BLaER1 treated with 17β-estradiol and CSF1 and Interleukin-3, amounts not matched to agents 10 nM and 100 nM (cell line): Measurements from ENCODE around the gene TGFBR3.

Experiments used
- H3K27ac ChIP-seq, 11 experiments: shearing (Covaris generic); formaldehyde crosslinking; 2 replicates each; pipeline ENCODE4 v1.8.1; 2022
- H3K27me3 ChIP-seq, 11 experiments: shearing (Covaris generic); formaldehyde crosslinking; 2 replicates each; pipeline ENCODE4 v1.8.1; 2022
- H3K36me3 ChIP-seq, 11 experiments: shearing (Covaris generic); formaldehyde crosslinking; 2 replicates each; pipeline ENCODE4 v1.8.1; 2022
- H3K4me1 ChIP-seq, 10 experiments: shearing (Covaris generic); formaldehyde crosslinking; 2 replicates each; pipeline ENCODE4 v1.8.1; 2022
- H3K4me2 ChIP-seq, 11 experiments: shearing (Covaris generic); formaldehyde crosslinking; 2 replicates each; pipeline ENCODE4 v1.8.1; 2022
- H3K4me3 ChIP-seq, 10 experiments: shearing (Covaris generic); formaldehyde crosslinking; 2 replicates each; pipeline ENCODE4 v1.8.1; 2022
- H3K9ac ChIP-seq, 11 experiments: shearing (Covaris generic); formaldehyde crosslinking; 2 replicates each; pipeline ENCODE4 v1.8.1; 2022
- H3K9me3 ChIP-seq, 11 experiments: shearing (Covaris generic); formaldehyde crosslinking; replicated peaks in 1 of 11; 2 replicates each; pipeline ENCODE4 v1.8.1; 2022
- H4K20me1 ChIP-seq, 11 experiments: shearing (Covaris generic); formaldehyde crosslinking; 2 replicates each; pipeline ENCODE4 v1.8.1; 2022
- Cebpa-rat ChIP-seq, 11 experiments: shearing (Covaris generic); IDR thresholded peaks; 2 replicates each; pipeline ENCODE4 v1.8.1; 2022

TGFBR3 gene

DNA sequence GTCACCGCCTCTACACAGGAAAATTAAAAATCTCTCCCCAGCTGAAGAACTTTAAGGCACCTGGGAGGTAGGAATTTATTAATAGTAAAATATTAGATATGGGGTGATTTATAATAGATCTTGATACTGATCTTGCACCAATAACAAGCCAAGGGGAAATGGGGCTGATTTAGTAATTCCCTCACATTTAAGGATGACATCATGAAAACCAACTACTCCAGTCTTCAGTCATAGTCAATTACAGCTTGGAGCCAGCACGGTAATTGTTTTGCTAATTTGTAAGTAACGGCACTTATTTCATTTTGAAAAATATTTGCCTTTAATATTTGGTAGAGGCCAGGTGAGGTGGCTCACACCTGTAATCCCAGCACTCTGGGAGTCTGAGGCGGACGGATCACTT is 92.8 kb downstream of the TGFBR3 start:
- H3K9ac ChIP-seq = no peak overlapping the region
- H3K27me3 ChIP-seq = no peaks in the 10 kb centered on the region
- no peak overlapping the region for H3K27ac ChIP-seq
- H3K4me3 ChIP-seq = no peak overlapping the region
- peaks cover 0 to 11% (median 7%) of the 10 kb centered on the region in 11 experiments; a peak in 9 of 22 replicates for H3K9me3 ChIP-seq
- no peak for TF ChIP-seq Cebpa-rat (IDR thresholded peaks at IDR 0.05)
- peaks cover 43 to 57% (median 50%) of the 10 kb centered on the region in 10 experiments for H3K4me1 ChIP-seq
- H4K20me1 ChIP-seq = no peaks in the 10 kb centered on the region
- H3K4me2 ChIP-seq = peak overlapping the region in 2 of 11 experiments; percentile 45 to 60; a peak in 1 of 22 replicates
- H3K36me3 ChIP-seq = peaks cover 0 to 4% (median 0%) of the 10 kb centered on the region in 11 experiments; a peak in 1 of 22 replicates

DNA sequence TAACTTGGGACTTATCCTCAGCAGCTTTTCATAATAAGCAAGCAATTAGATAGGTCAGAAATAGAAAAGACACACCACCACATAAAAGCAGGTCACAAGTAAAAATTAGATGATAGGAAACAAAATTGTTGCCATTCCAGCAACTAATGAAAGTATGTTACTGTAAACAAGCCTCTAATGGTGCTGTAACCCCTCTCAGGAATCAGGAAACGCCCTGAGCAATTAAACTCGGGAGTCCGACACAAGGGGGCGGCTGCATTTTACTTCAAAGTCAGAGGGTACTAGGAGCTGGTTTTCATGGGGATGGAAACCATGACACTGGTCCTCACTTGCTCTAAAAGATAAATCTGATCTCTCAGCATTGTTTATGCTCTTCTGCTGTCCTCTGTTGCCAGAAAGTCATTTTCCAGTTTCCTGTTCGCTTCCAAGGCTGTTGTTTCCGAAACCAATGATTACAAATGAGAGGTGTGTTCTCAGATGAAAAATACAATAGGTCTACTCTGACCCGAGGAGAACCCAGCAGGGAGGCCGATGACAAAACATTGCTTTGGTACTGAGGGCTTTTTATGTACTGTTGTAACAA is 93.4 kb downstream of the TGFBR3 start:
- H3K27ac ChIP-seq = no peak overlapping the region
- H3K9ac ChIP-seq = no peak overlapping the region
- H4K20me1 ChIP-seq = no peaks in the 10 kb centered on the region
- TF ChIP-seq Cebpa-rat (IDR thresholded peaks at IDR 0.05) = no peak
- no peaks in the 10 kb centered on the region for H3K27me3 ChIP-seq
- H3K36me3 ChIP-seq = peaks cover 0 to 4% (median 0%) of the 10 kb centered on the region in 11 experiments; a peak in 1 of 22 replicates
- H3K9me3 ChIP-seq = peaks cover 0 to 11% (median 7%) of the 10 kb centered on the region in 11 experiments; a peak in 9 of 22 replicates
- peak overlapping the region in 10 of 11 experiments; percentile 39 to 78 (median 50); a peak in 20 of 22 replicates for H3K4me2 ChIP-seq
- H3K4me3 ChIP-seq = no peak overlapping the region
- peaks cover 37 to 61% (median 53%) of the 10 kb centered on the region in 10 experiments for H3K4me1 ChIP-seq

DNA sequence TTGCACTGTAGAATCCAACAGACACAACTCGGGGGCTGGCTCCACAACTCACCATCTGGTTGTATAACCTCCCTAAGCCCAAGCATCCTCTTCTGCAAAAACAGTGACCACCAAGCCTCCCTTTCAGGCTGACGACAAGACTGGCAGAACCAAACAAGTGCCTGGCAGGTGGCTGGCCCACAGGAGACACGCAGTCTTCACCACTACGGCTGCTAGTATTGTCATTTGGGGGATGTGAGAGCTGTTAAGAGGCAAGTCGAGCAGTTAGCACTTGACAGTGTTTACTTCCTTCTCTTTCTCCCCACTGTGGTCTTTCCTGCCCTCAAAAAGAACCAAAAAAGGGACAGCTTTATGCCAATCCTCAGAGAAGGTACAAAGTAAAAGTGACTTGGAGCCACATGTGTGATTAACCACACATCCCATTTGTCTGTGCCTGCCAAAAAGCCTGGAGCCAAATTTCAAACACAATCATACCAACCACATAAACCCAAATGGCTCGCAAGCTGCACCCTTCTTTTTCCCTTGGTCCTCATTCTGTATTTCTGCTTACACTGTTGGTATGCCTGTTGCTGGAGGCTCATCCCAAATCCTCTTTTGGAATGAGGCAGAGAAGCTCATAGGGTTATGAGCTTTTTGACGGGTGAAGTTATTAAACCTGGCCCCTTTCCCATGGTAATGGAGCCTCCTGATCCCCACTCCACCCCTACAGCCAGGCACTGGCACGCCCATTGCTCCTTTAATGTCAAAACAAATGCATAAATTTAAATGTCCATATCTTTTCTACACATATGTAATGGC is 94.1 kb downstream of the TGFBR3 start:
- H3K9ac ChIP-seq = no peak overlapping the region
- no peaks in the 10 kb centered on the region for H4K20me1 ChIP-seq
- H3K36me3 ChIP-seq = 0 out of 22 replicates have a peak, but pooled peaks cover 0 to 4% (median 0%) of the 10 kb centered on the region in 11 experiments
- no peak overlapping the region for H3K4me3 ChIP-seq
- H3K27ac ChIP-seq = no peak overlapping the region; a peak in 1 of 22 replicates
- H3K9me3 ChIP-seq = peaks cover 0 to 11% (median 7%) of the 10 kb centered on the region in 11 experiments; a peak in 9 of 22 replicates
- no peaks in the 10 kb centered on the region for H3K27me3 ChIP-seq
- H3K4me1 ChIP-seq = peaks cover 32 to 64% (median 55%) of the 10 kb centered on the region in 10 experiments
- no peak for TF ChIP-seq Cebpa-rat (IDR thresholded peaks at IDR 0.05)
- peak overlapping the region; percentile 39 to 78 (median 49) for H3K4me2 ChIP-seq

DNA sequence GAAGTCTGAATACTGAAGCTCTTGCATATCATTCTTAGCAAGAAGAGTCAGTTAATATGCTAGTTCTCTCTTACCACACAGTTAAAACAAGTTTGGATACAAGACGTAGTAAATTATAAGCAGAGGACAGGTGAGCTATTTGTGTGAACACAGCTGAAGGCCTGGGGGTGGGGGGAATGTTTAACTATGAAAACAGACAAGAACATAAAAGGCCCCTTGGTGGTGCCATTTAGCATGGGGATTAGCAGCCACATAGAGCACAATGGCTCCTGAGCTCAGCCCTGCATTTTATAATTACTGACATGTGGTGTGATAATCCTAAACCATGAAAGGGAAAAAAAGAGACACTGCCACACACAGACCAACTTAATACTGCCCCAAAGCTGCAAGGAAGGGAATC is 94.8 kb downstream of the TGFBR3 start:
- H3K4me3 ChIP-seq = no peak overlapping the region
- H3K27me3 ChIP-seq = no peaks in the 10 kb centered on the region
- peaks cover 29 to 64% (median 55%) of the 10 kb centered on the region in 10 experiments for H3K4me1 ChIP-seq
- H3K9me3 ChIP-seq = peaks cover 0 to 13% (median 7%) of the 10 kb centered on the region in 11 experiments; a peak in 9 of 22 replicates
- no peak for TF ChIP-seq Cebpa-rat (IDR thresholded peaks at IDR 0.05)
- no peaks in the 10 kb centered on the region for H4K20me1 ChIP-seq
- 0 out of 22 replicates have a peak, but pooled peaks cover 0 to 4% (median 0%) of the 10 kb centered on the region in 11 experiments for H3K36me3 ChIP-seq
- peak overlapping the region; percentile 39 to 78 (median 49); a peak in 19 of 22 replicates for H3K4me2 ChIP-seq
- no peak overlapping the region for H3K27ac ChIP-seq
- H3K9ac ChIP-seq = no peak overlapping the region

DNA sequence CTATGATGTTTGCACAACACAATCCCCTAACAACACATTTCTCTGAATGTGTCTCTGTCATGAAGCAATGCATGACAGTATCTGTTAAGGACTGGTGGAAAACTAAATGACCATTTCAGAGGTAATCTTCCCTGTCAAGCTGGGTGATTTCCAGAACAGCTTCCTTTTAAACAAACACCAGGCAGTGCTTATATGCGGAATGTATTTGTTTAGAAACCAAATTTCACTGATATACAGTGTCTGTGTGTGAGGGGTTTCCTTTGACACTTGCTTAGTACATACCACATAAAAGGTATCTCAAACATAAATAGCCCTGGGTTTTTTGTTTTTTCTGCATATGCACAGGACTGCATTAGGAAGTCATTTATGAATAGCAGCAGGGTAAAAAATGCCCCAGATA is 95.6 kb downstream of the TGFBR3 start:
- TF ChIP-seq Cebpa-rat (IDR thresholded peaks at IDR 0.05) = no peak
- peak overlapping the region in 8 of 11 experiments; percentile 45 to 78 (median 55); a peak in 16 of 22 replicates for H3K4me2 ChIP-seq
- no peak overlapping the region for H3K27ac ChIP-seq
- no peaks in the 10 kb centered on the region for H4K20me1 ChIP-seq
- no peaks in the 10 kb centered on the region for H3K27me3 ChIP-seq
- peaks cover 0 to 18% (median 7%) of the 10 kb centered on the region in 11 experiments; a peak in 11 of 22 replicates for H3K9me3 ChIP-seq
- 0 out of 22 replicates have a peak, but pooled peaks cover 0 to 4% (median 0%) of the 10 kb centered on the region in 11 experiments for H3K36me3 ChIP-seq
- H3K9ac ChIP-seq = no peak overlapping the region
- H3K4me1 ChIP-seq = peaks cover 22 to 59% (median 55%) of the 10 kb centered on the region in 10 experiments
- no peak overlapping the region; a peak in 1 of 20 replicates for H3K4me3 ChIP-seq

DNA sequence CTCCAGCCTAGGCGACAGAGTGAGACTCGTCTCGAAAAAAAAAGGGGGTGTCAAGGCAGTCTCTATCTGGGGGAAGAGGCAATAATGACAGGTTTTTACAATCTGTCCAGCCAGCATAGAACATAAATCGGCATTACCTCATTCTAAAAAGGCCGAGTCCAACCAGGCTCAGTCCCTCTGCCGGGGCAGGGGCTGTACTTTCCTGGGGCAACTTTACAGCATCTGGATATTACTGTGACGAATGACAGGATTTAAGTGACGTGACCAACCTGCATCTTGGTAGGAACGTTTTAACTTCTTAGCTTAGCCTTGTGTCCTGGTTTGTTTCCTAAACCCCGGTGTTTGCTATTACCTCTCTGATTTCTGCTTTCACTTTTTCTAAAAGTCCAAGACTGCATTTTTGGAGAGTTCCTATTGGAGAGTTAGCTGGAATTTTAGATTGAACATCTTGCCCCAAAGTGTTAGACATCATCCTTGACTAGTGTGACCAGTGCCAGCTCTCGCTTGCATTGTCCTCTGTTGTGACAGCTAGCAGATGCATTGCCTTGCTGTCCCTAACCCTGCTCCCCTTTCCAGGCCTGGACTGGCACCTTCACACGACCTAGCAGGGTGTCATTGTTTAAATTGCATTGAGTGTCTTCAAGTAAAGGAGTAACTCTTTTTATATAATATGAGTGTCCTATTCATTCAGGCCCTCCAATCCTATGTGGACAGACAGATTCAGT is 96.5 kb downstream of the TGFBR3 start:
- no peak overlapping the region for H3K4me3 ChIP-seq
- H3K27ac ChIP-seq = no peak overlapping the region
- H3K9me3 ChIP-seq = peaks cover 0 to 16% (median 5%) of the 10 kb centered on the region in 11 experiments; a peak in 11 of 22 replicates
- peaks cover 14 to 58% (median 54%) of the 10 kb centered on the region in 10 experiments for H3K4me1 ChIP-seq
- no peak overlapping the region for H3K9ac ChIP-seq
- H3K4me2 ChIP-seq = peak overlapping the region in 8 of 11 experiments; percentile 45 to 78 (median 55); a peak in 14 of 22 replicates
- H4K20me1 ChIP-seq = no peaks in the 10 kb centered on the region
- no peaks in the 10 kb centered on the region for H3K27me3 ChIP-seq
- no peak for TF ChIP-seq Cebpa-rat (IDR thresholded peaks at IDR 0.05)
- H3K36me3 ChIP-seq = no peaks in the 10 kb centered on the region

DNA sequence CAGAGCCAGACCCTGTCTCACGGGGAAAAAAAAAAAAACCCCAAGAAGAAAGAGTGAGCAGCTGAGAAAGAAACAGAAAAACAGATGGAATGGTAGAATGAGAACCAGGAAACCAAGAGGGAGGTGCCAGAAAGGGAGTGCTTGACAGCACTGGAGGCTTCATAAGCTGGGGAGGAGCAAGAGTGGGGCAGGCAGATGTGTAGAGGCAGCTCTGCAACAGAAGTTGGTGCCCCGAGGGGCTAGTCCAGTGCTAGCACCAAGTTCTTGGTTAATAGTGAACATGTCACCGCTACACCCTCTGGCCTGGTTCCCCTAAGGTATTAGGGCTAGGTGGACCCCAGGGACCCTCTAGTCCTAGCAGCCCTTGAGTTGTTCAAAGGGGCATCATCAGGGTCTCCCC is 98.0 kb downstream of the TGFBR3 start:
- no peaks in the 10 kb centered on the region for H3K27me3 ChIP-seq
- H3K4me3 ChIP-seq = no peak overlapping the region
- peaks cover 16 to 58% (median 54%) of the 10 kb centered on the region in 10 experiments for H3K4me1 ChIP-seq
- H3K9me3 ChIP-seq = peaks cover 0 to 11% (median 4%) of the 10 kb centered on the region in 11 experiments; a peak in 7 of 22 replicates
- no peak overlapping the region for H3K9ac ChIP-seq
- no peak overlapping the region for H3K27ac ChIP-seq
- peak overlapping the region in 8 of 11 experiments; percentile 27 to 78 (median 46); a peak in 14 of 22 replicates for H3K4me2 ChIP-seq
- H4K20me1 ChIP-seq = no peaks in the 10 kb centered on the region
- peaks cover 0 to 6% (median 0%) of the 10 kb centered on the region in 11 experiments; a peak in 1 of 22 replicates for H3K36me3 ChIP-seq
- TF ChIP-seq Cebpa-rat (IDR thresholded peaks at IDR 0.05) = no peak

DNA sequence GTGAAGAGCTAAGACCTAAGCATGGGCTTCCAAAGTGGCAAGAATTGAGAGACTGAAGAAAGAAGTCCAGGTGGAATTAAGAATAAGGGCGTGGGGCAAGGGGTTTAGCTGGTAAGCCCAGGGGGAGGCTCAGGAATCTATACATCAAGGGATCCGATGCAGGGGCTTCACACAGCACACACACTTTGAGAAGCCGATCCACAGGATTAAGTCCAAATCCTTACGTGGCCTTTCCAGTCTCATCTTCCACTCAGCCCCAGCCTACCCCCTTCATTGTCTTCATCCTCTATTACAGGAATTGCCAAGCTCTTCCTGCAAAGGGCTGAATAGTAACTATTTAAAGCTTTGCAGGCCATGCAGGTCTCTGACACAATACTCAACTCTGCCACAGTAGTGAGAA is 101.3 kb downstream of the TGFBR3 start:
- H3K4me1 ChIP-seq = peaks cover 9 to 26% (median 21%) of the 10 kb centered on the region in 10 experiments; a peak in 18 of 20 replicates
- H3K9ac ChIP-seq = no peak overlapping the region
- TF ChIP-seq Cebpa-rat (IDR thresholded peaks at IDR 0.05) = no peak

More for the DNA sequence above, 101.3 kb downstream of the TGFBR3 start:
- Histone ChIP-seq H3K9me3 (peaks cover 0 to 11% (median 4%) of the 10 kb centered on the region in 11 experiments; a peak in 7 of 22 replicates), H3K27ac (no peak overlapping the region), H3K4me2 (peak overlapping the region in 2 of 11 experiments; percentile 39 to 40; a peak in 4 of 22 replicates), H3K27me3 (no peaks in the 10 kb centered on the region), H4K20me1 (no peaks in the 10 kb centered on the region), H3K4me3 (no peak overlapping the region), H3K36me3 (peaks cover 0 to 13% (median 0%) of the 10 kb centered on the region in 11 experiments; a peak in 2 of 22 replicates)
